Measurements from ENCODE around the gene FMNL2.

GRCh38 chr2:152542337-152542994 lies 207.5 kb downstream of the FMNL2 start:
- TF ChIP-seq ZFP3 (CRISPR knock-in tag; IDR thresholded peaks at IDR 0.05) = no peak
- TF ChIP-seq ZFP30 (CRISPR knock-in tag; IDR thresholded peaks at IDR 0.05) = no peak
- TF ChIP-seq CSRNP3 (CRISPR knock-in tag; IDR thresholded peaks at IDR 0.05) = no peak
- TF ChIP-seq ARNTL (CRISPR knock-in tag; IDR thresholded peaks at IDR 0.05; ENCODE audit: borderline replicate concordance, low read depth) = no peak
- TF ChIP-seq ZC3H10 (CRISPR knock-in tag; IDR thresholded peaks at IDR 0.05) = no peak
- no peak for TF ChIP-seq ISL1 (CRISPR knock-in tag; IDR thresholded peaks at IDR 0.05)
- TF ChIP-seq ZNF565 (CRISPR knock-in tag; conservative IDR thresholded peaks at IDR 0.05; ENCODE audit: low read depth) = no peak
- no peak for TF ChIP-seq CREB5 (CRISPR knock-in tag; IDR thresholded peaks at IDR 0.05; ENCODE audit: low read depth)
- TF ChIP-seq ESRRG (CRISPR knock-in tag; IDR thresholded peaks at IDR 0.05) = no peak
- no peak for TF ChIP-seq PATZ1 (CRISPR knock-in tag; IDR thresholded peaks at IDR 0.05; ENCODE audit: borderline replicate concordance)
- TF ChIP-seq BACH2 (CRISPR knock-in tag; IDR thresholded peaks at IDR 0.05; ENCODE audit: borderline replicate concordance) = no peak
- no peak for TF ChIP-seq GLIS3 (CRISPR knock-in tag; IDR thresholded peaks at IDR 0.05)
